Fibroblast of pulmonary artery (primary cell): ENCODE data around the gene FAM149B1.

Experiments used
- DNase-seq: peaks from one replicate; pipeline ENCODE4 v3.0.0-alpha.2; 2010; ENCODE audit warnings: low read depth
- H3K4me3 ChIP-seq: replicated peaks from 2 replicates; pipeline ENCODE4 v1.5.1; 2011; ENCODE audit warnings: low read depth, mild to moderate bottlenecking, control low read depth, low read length, moderate library complexity
- CTCF ChIP-seq: IDR thresholded peaks from 2 replicates; pipeline ENCODE4 v1.5.1; 2011; ENCODE audit warnings: mild to moderate bottlenecking, control low read depth, low read length, inconsistent platforms; ENCODE audit errors: missing control alignments

The FAM149B1 gene

GRCh38 chr10:73289958-73290357 lies 122.0 kb downstream of the FAM149B1 start:
- TF ChIP-seq CTCF = no peak
- DNase-seq = no peak
- no peak overlapping the region for H3K4me3 ChIP-seq

- no peak for TF ChIP-seq CTCF
- H3K4me3 ChIP-seq = no peak overlapping the region
- DNase-seq = no peak
Observed at GRCh38 chr10:73293461-73293860, 125.5 kb downstream of the FAM149B1 start.
